ENCODE measurements around the gene B9D1. TPM values are rescaled to one million over a fixed set of nuclear protein-coding genes. Genes with fewer than 3 reads are reported as not detected.

Gene B9D1
- total and polyA plus RNA-seq, 2 experiments from 2014 or later, result 35.2 to 63.5 TPM

DNA sequence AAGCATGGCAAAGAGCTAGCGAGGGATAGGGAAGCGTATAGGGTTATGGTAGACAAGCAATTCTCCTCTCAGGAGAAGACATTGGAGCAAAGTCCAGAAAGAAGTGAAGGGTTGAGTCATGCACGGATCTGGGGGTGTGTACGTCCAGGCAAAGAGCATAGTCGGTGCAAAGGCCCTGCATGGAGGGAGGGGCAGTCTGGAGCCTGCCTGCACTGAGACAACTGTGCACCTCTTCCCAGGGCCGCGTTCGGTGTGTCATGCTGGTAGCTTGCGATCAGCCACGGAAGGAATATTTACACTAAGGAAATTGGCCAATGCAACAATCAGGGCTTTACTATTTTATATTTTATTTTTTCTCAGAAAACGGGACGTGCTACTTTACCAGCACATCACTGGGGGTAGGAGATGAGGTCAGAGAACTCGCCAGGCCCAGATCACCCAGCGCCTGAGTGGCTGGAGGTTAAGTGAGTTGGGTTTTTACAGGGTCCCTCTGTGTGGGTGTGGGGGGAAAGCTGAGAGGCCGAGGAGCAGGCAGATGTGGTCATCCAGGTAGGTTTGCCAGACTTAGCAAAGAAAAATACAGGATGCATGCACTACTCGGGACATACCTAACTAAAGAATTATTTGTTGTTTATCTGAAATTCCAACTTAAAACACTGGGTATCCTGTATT is 6.7 kb upstream of the B9D1 start:
- Mint-ChIP-seq H3K36me3 (ENCODE audit: low read depth) (no peaks in the 10 kb centered on the region; the same call in 2 of the 3 replicates), H3K9me3 (no peaks in the 10 kb centered on the region; the same call in 2 of the 3 replicates), H3K4me3 (no peak overlapping the region), H3K4me1 (peaks cover 12% of the 10 kb centered on the region), H3K27me3 (ENCODE audit: insufficient read depth, low read depth, poor library complexity) (peaks cover 7% of the 10 kb centered on the region), H3K27ac (no peak overlapping the region)
- TF ChIP-seq, protein P1, sequence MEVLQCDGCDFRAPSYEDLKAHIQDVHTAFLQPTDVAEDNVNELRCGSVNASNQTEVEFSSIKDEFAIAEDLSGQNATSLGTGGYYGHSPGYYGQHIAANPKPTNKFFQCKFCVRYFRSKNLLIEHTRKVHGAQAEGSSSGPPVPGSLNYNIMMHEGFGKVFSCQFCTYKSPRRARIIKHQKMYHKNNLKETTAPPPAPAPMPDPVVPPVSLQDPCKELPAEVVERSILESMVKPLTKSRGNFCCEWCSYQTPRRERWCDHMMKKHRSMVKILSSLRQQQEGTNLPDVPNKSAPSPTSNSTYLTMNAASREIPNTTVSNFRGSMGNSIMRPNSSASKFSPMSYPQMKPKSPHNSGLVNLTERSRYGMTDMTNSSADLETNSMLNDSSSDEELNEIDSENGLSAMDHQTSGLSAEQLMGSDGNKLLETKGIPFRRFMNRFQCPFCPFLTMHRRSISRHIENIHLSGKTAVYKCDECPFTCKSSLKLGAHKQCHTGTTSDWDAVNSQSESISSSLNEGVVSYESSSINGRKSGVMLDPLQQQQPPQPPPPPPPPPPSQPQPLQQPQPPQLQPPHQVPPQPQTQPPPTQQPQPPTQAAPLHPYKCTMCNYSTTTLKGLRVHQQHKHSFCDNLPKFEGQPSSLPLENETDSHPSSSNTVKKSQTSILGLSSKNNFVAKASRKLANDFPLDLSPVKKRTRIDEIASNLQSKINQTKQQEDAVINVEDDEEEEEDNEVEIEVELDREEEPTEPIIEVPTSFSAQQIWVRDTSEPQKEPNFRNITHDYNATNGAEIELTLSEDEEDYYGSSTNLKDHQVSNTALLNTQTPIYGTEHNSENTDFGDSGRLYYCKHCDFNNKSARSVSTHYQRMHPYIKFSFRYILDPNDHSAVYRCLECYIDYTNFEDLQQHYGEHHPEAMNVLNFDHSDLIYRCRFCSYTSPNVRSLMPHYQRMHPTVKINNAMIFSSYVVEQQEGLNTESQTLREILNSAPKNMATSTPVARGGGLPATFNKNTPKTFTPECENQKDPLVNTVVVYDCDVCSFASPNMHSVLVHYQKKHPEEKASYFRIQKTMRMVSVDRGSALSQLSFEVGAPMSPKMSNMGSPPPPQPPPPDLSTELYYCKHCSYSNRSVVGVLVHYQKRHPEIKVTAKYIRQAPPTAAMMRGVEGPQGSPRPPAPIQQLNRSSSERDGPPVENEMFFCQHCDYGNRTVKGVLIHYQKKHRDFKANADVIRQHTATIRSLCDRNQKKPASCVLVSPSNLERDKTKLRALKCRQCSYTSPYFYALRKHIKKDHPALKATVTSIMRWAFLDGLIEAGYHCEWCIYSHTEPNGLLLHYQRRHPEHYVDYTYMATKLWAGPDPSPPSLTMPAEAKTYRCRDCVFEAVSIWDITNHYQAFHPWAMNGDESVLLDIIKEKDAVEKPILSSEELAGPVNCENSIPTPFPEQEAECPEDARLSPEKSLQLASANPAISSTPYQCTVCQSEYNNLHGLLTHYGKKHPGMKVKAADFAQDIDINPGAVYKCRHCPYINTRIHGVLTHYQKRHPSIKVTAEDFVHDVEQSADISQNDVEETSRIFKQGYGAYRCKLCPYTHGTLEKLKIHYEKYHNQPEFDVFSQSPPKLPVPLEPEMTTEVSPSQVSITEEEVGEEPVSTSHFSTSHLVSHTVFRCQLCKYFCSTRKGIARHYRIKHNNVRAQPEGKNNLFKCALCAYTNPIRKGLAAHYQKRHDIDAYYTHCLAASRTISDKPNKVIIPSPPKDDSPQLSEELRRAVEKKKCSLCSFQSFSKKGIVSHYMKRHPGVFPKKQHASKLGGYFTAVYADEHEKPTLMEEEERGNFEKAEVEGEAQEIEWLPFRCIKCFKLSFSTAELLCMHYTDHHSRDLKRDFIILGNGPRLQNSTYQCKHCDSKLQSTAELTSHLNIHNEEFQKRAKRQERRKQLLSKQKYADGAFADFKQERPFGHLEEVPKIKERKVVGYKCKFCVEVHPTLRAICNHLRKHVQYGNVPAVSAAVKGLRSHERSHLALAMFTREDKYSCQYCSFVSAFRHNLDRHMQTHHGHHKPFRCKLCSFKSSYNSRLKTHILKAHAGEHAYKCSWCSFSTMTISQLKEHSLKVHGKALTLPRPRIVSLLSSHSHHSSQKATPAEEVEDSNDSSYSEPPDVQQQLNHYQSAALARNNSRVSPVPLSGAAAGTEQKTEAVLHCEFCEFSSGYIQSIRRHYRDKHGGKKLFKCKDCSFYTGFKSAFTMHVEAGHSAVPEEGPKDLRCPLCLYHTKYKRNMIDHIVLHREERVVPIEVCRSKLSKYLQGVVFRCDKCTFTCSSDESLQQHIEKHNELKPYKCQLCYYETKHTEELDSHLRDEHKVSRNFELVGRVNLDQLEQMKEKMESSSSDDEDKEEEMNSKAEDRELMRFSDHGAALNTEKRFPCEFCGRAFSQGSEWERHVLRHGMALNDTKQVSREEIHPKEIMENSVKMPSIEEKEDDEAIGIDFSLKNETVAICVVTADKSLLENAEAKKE (CRISPR knock-in tag; IDR thresholded peaks at IDR 0.05), result no peak
- TF ChIP-seq CREB1 (CRISPR knock-in tag; IDR thresholded peaks at IDR 0.05; ENCODE audit: low read depth) (no peak), STAT1 (IDR thresholded peaks at IDR 0.05; ENCODE audit: unreplicated experiment) (no peak), POLR2AphosphoS5 (IDR thresholded peaks at IDR 0.05; ENCODE audit: low read depth) (no peak), NANOG (IDR thresholded peaks at IDR 0.05; ENCODE audit: borderline replicate concordance) (no peak), EZH2phosphoT487 (IDR thresholded peaks at IDR 0.05; ENCODE audit: unreplicated experiment) (no peak)
- TF ChIP-seq, protein P2, sequence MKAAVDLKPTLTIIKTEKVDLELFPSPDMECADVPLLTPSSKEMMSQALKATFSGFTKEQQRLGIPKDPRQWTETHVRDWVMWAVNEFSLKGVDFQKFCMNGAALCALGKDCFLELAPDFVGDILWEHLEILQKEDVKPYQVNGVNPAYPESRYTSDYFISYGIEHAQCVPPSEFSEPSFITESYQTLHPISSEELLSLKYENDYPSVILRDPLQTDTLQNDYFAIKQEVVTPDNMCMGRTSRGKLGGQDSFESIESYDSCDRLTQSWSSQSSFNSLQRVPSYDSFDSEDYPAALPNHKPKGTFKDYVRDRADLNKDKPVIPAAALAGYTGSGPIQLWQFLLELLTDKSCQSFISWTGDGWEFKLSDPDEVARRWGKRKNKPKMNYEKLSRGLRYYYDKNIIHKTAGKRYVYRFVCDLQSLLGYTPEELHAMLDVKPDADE (IDR thresholded peaks at IDR 0.05), result no peak
- TF ChIP-seq, protein P3, sequence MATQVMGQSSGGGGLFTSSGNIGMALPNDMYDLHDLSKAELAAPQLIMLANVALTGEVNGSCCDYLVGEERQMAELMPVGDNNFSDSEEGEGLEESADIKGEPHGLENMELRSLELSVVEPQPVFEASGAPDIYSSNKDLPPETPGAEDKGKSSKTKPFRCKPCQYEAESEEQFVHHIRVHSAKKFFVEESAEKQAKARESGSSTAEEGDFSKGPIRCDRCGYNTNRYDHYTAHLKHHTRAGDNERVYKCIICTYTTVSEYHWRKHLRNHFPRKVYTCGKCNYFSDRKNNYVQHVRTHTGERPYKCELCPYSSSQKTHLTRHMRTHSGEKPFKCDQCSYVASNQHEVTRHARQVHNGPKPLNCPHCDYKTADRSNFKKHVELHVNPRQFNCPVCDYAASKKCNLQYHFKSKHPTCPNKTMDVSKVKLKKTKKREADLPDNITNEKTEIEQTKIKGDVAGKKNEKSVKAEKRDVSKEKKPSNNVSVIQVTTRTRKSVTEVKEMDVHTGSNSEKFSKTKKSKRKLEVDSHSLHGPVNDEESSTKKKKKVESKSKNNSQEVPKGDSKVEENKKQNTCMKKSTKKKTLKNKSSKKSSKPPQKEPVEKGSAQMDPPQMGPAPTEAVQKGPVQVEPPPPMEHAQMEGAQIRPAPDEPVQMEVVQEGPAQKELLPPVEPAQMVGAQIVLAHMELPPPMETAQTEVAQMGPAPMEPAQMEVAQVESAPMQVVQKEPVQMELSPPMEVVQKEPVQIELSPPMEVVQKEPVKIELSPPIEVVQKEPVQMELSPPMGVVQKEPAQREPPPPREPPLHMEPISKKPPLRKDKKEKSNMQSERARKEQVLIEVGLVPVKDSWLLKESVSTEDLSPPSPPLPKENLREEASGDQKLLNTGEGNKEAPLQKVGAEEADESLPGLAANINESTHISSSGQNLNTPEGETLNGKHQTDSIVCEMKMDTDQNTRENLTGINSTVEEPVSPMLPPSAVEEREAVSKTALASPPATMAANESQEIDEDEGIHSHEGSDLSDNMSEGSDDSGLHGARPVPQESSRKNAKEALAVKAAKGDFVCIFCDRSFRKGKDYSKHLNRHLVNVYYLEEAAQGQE (IDR thresholded peaks at IDR 0.05; ENCODE audit: unreplicated experiment), result no peak
- no peaks in the 10 kb centered on the region for H3F3A ChIP-seq (replicated peaks; ENCODE audit: low read depth)
- DNase-seq (ENCODE audit: low spot score), result no peak
- H3K27me3 ChIP-seq (ENCODE audit: insufficient read depth), result no peaks in the 10 kb centered on the region
- peaks cover 5% of the 10 kb centered on the region for H3K4me1 ChIP-seq (ENCODE audit: insufficient read depth)
- no peak overlapping the region for H3K4me3 ChIP-seq
- H3K4me2 ChIP-seq, result no peak overlapping the region
- H3K9me2 ChIP-seq (ENCODE audit: insufficient read depth), result no peaks in the 10 kb centered on the region
- H2AFZ ChIP-seq, result no peak overlapping the region
- no peaks in the 10 kb centered on the region for H4K20me1 ChIP-seq (replicated peaks; ENCODE audit: insufficient read depth)
- H3K27ac ChIP-seq (ENCODE audit: low read depth), result no peak overlapping the region
- H3K36me3 ChIP-seq (ENCODE audit: insufficient read depth), result no peaks in the 10 kb centered on the region
- ATAC-seq, result no peak
- H3K79me2 ChIP-seq (replicated peaks; ENCODE audit: insufficient read depth), result 0 out of 2 replicates have a peak, but pooled peaks cover 3% of the 10 kb centered on the region
